Mesenchymal stem cell (in vitro differentiated cells and primary cell): ENCODE results near the gene UBR1.
A peak's percentile ranks its signal among the peaks of the same experiment; 100 is the strongest.
"Not testable (repeated sequence)": the region's sequence is repeated elsewhere in the genome, so short reads cannot be mapped to it uniquely, and the experiment has no call there.

Experiments
- DNase-seq: peaks from one replicate; pipeline ENCODE4 v3.0.0-alpha.2; 2013
- H2AFZ ChIP-seq: one replicate; pipeline ENCODE4 v1.6.1; 2013; ENCODE audit warnings: low read depth, mild to moderate bottlenecking, control low read depth, inconsistent platforms, low read length, moderate library complexity
- H2AK5ac ChIP-seq: 2 replicates; pipeline ENCODE4 v1.6.1; 2013; ENCODE audit warnings: low read length, moderate library complexity, mild to moderate bottlenecking, inconsistent platforms; ENCODE audit not compliant: severe bottlenecking
- H2BK120ac ChIP-seq: one replicate; pipeline ENCODE4 v1.6.1; 2013; ENCODE audit warnings: low read depth, mild to moderate bottlenecking, inconsistent platforms, low read length, moderate library complexity
- H2BK12ac ChIP-seq, 2 experiments: one replicate each; pipeline ENCODE4 v1.6.1; 2013; ENCODE audit warnings: inconsistent platforms in 2 of 2, low read length in 2 of 2, mild to moderate bottlenecking in 2 of 2, moderate library complexity in 2 of 2, control low read depth in 1 of 2
- H2BK15ac ChIP-seq: one replicate; pipeline ENCODE4 v1.6.1; 2013; ENCODE audit warnings: mild to moderate bottlenecking, low read depth, inconsistent platforms; ENCODE audit not compliant: poor library complexity, severe bottlenecking
- H2BK5ac ChIP-seq: 2 replicates; pipeline ENCODE4 v1.6.1; 2013; ENCODE audit warnings: low read depth, mild to moderate bottlenecking, low read length, control low read depth, inconsistent platforms; ENCODE audit not compliant: poor library complexity, severe bottlenecking
- H3K14ac ChIP-seq, 2 experiments: one replicate each; pipeline ENCODE4 v1.6.1; 2013; ENCODE audit warnings: inconsistent platforms in 2 of 2, low read length in 2 of 2, control low read depth in 1 of 2, mild to moderate bottlenecking in 1 of 2, moderate library complexity in 1 of 2
- H3K18ac ChIP-seq, 2 experiments: one replicate each; pipeline ENCODE4 v1.6.1; 2013; ENCODE audit warnings: inconsistent platforms in 2 of 2, low read length in 2 of 2, control low read depth in 1 of 2, low read depth in 1 of 2, mild to moderate bottlenecking in 1 of 2
- H3K23ac ChIP-seq, 2 experiments: one replicate each; pipeline ENCODE4 v1.6.1; 2013; ENCODE audit warnings: inconsistent platforms in 2 of 2, low read length in 2 of 2, mild to moderate bottlenecking in 2 of 2, moderate library complexity in 2 of 2, control low read depth in 1 of 2
- H3K27ac ChIP-seq: 2 replicates; pipeline ENCODE4 v1.5.1; 2013; ENCODE audit warnings: mild to moderate bottlenecking, moderate library complexity, low read length, control low read depth, inconsistent platforms; ENCODE audit not compliant: poor library complexity, severe bottlenecking
- H3K27me3 ChIP-seq, 2 experiments: 2 replicates each; pipeline versions ENCODE4 v1.6.1 to v1.7.0; 2013; ENCODE audit warnings: low read length in 2 of 2, mild to moderate bottlenecking in 2 of 2, moderate library complexity in 2 of 2, control low read depth in 1 of 2, inconsistent platforms in 1 of 2; ENCODE audit not compliant: control insufficient read depth in 1 of 2, insufficient read depth in 1 of 2
- H3K36me3 ChIP-seq, 2 experiments: 2 replicates each; pipeline versions ENCODE4 v1.6.1 to v1.7.0; 2013; ENCODE audit warnings: low read length in 2 of 2, control low read depth in 1 of 2, inconsistent platforms in 1 of 2, low read depth in 1 of 2, mild to moderate bottlenecking in 1 of 2; ENCODE audit not compliant: insufficient read depth in 2 of 2, control insufficient read depth in 1 of 2
- H3K4ac ChIP-seq, 2 experiments: one replicate each; pipeline ENCODE4 v1.6.1; 2013; ENCODE audit warnings: inconsistent platforms in 2 of 2, low read length in 2 of 2, mild to moderate bottlenecking in 2 of 2, moderate library complexity in 2 of 2, control low read depth in 1 of 2, low read depth in 1 of 2
- H3K4me1 ChIP-seq: 2 replicates; pipeline ENCODE4 v1.6.1; 2013; ENCODE audit warnings: low read depth, low read length, control low read depth; ENCODE audit not compliant: control insufficient read depth, insufficient read depth
- H3K4me2 ChIP-seq: 2 replicates; pipeline ENCODE4 v1.6.1; 2013; ENCODE audit warnings: low read length, mild to moderate bottlenecking, inconsistent platforms; ENCODE audit not compliant: poor library complexity, severe bottlenecking
- H3K4me3 ChIP-seq, 2 experiments: 2 replicates each; pipeline versions ENCODE4 v1.5.1 to v1.7.0; 2013; ENCODE audit warnings: low read length in 2 of 2, mild to moderate bottlenecking in 2 of 2, control low read depth in 1 of 2, low read depth in 1 of 2; ENCODE audit not compliant: insufficient read depth in 1 of 2
- H3K79me1 ChIP-seq: replicated peaks from 2 replicates; pipeline ENCODE4 v1.6.1; 2013; ENCODE audit warnings: mild to moderate bottlenecking, control low read depth, low read length, inconsistent platforms; ENCODE audit not compliant: poor library complexity, severe bottlenecking
- H3K9ac ChIP-seq: 2 replicates; pipeline ENCODE4 v1.7.0; 2013; ENCODE audit warnings: mild to moderate bottlenecking, low read length, moderate library complexity
- H3K9me3 ChIP-seq: 2 replicates; pipeline ENCODE4 v1.7.0; 2013; ENCODE audit warnings: mild to moderate bottlenecking, low read length; ENCODE audit not compliant: control insufficient read depth
- H4K8ac ChIP-seq: one replicate; pipeline ENCODE4 v1.6.1; 2013; ENCODE audit warnings: inconsistent platforms, mild to moderate bottlenecking, low read length, moderate library complexity
- H4K91ac ChIP-seq: one replicate; pipeline ENCODE4 v1.6.1; 2013; ENCODE audit warnings: mild to moderate bottlenecking, low read length, inconsistent platforms
- WGBS: methylation state at CpG from one replicate; pipeline ENCODE4 v1.1.7; 2013; ENCODE audit warnings: mixed read lengths; 5-methylcytosine and 5-hydroxymethylcytosine counted together

Gene UBR1

DNA sequence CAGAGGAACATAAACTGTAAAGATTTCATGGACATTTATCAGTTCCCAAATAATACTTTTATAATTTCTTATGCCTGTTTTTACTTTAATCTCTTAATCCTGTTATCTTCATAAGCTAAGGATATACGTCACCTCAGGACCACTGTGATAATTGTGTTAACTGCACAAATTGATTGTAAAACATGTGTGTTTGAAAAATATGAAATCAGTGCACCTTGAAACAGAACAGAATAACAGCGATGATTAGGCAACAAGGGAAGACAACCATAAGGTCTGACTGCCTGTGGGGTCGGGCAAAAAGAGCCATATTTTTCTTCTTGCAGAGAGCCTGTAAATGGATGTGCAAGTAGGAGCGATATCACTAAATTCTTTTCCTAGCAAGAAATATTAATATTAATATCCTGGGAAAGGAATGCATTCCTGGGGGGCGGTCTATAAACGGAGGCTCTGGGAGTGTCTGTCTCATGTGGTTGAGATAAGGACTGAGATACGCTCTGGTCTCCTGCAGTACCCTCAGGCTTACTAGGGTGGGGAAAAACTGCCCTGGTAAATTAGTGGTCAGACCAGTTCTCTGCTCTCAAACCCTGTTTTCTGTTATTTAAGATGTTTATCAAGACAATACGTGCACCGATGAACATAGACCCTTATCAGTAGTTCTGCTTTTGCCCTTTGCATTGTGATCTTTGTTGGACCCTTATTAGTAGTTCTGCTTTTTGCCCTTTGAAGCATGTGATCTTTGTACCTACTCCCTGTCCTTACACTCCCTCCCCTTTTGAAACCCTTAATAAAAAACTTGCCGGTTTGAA is 22.5 kb upstream of the UBR1 start:
- not testable (repeated sequence) for H2AFZ ChIP-seq, H3K4ac ChIP-seq, H4K8ac ChIP-seq, H3K9ac ChIP-seq, H3K4me1 ChIP-seq, H2AK5ac ChIP-seq, H3K79me1 ChIP-seq, H3K4me2 ChIP-seq, H3K23ac ChIP-seq, H3K27me3 ChIP-seq, H3K9me3 ChIP-seq, H2BK12ac ChIP-seq, H3K18ac ChIP-seq, H2BK120ac ChIP-seq, H3K36me3 ChIP-seq, H4K91ac ChIP-seq, DNase-seq, H2BK15ac ChIP-seq, H3K27ac ChIP-seq, H3K14ac ChIP-seq, H3K4me3 ChIP-seq, H2BK5ac ChIP-seq
- WGBS: 86% methylated on average over 9 of the region's 10 CpGs

DNA sequence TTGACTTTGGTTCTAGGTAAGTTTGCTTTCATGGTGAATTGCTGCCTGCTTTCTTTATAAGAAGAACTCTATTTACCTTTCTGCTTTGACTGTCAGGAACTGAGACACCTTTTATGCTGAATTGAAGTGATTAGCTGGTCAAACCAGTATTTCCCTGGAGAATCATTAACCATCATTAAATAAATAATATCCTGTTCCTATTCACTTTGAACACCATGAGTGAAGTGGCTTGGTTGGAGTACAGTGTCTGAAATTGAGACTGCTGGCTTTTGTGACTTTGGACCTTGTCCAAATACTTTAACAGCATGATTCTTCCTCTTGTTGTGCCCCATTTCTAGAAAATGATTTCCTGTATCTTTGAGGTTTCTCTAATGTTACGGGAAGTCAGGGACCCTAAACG is 21.9 kb upstream of the UBR1 start:
- peaks cover under 1% of the 10 kb centered on the region for H3K79me1 ChIP-seq
- H3K27me3 ChIP-seq: no peaks in the 10 kb centered on the region
- no peak overlapping the region for H4K91ac ChIP-seq
- H3K36me3 ChIP-seq: no peaks in the 10 kb centered on the region
- no peak overlapping the region for H3K23ac ChIP-seq
- H3K9me3 ChIP-seq: no peaks in the 10 kb centered on the region
- WGBS: 100% methylated on average over 1 of the region's 2 CpGs
- H3K27ac ChIP-seq: no peak overlapping the region
- H2BK15ac ChIP-seq: no peak overlapping the region
- H3K4me2 ChIP-seq: no peak overlapping the region
- no peak overlapping the region for H3K4me3 ChIP-seq
- H2AK5ac ChIP-seq: no peak overlapping the region
- H3K4me1 ChIP-seq: peaks cover 10% of the 10 kb centered on the region
- H4K8ac ChIP-seq: no peak overlapping the region
- H2BK12ac ChIP-seq: no peak overlapping the region
- DNase-seq: no peak
- no peak overlapping the region for H2BK5ac ChIP-seq
- H3K9ac ChIP-seq: no peak overlapping the region
- no peak overlapping the region for H3K18ac ChIP-seq
- no peak overlapping the region for H3K14ac ChIP-seq
- no peak overlapping the region for H3K4ac ChIP-seq
- H2AFZ ChIP-seq: no peak overlapping the region
- H2BK120ac ChIP-seq: no peak overlapping the region

DNA sequence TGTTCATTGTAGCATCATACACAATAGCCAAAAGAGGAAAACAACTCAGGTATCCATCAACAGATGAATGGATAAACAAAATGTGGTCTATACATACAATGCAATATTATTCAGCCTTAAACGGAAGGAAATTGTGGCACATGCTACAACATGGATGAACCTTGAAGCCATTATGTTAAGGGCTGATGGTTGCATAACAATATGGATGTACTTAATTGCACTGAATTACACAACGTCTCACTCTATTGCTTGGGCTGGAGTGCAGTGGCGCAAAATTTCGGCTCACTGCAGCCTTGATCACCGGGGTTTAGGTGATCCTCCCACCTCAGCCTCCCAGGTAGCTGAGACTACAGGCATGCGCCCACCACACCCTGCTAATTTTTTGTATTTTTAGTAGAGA is 20.5 kb upstream of the UBR1 start:
- DNase-seq: no peak
- Histone ChIP-seq H3K23ac (no peak overlapping the region), H3K27me3 (no peaks in the 10 kb centered on the region), H3K9me3 (no peaks in the 10 kb centered on the region), H4K91ac (no peak overlapping the region), H3K18ac (no peak overlapping the region), H3K9ac (no peak overlapping the region), H2AFZ (no peak overlapping the region), H2BK12ac (no peak overlapping the region), H3K4me2 (no peak overlapping the region), H3K27ac (no peak overlapping the region), H2BK15ac (no peak overlapping the region), H3K79me1 (no peaks in the 10 kb centered on the region), H4K8ac (no peak overlapping the region), H2BK120ac (no peak overlapping the region), H3K4me3 (no peak overlapping the region), H3K36me3 (no peaks in the 10 kb centered on the region), H2BK5ac (no peak overlapping the region), H3K4me1 (peaks cover 9% of the 10 kb centered on the region), H3K4ac (no peak overlapping the region), H2AK5ac (no peak overlapping the region), H3K14ac (no peak overlapping the region)
- 85% methylated on average over 6 of the region's 6 CpGs for WGBS

DNA sequence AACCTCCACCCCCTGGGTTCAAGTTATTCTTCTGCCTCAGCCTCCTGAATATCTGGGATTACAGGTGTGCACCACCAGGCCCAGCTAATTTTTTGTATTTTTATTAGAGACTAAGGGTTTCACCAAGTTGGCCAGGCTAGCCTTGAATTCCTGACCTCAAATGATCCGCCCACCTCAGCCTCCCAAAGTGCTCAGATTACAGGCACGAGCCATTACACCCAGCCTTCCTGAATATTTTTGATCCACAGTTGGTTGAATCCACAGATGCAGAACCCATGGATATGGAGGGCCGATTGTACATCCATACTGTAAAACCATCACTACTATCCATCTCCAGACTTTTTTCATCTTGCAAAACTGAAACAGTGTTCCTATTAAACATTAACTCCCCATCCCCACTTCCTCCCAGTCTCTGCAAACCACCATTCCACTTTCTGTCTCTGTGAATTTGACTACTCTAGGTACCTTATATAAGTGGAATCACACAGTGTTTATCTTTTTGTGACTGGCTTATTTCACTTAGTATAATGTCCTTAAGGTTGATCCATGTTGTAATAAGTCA is 19.3 kb upstream of the UBR1 start:
- Histone ChIP-seq H4K8ac (no peak overlapping the region), H2BK5ac (no peak overlapping the region)
- WGBS: 87% methylated on average over 3 of the region's 3 CpGs

More for the DNA sequence above, 19.3 kb upstream of the UBR1 start:
- no peak for DNase-seq
- H3K9me3 ChIP-seq: no peaks in the 10 kb centered on the region
- H3K27ac ChIP-seq: peak overlapping the region; percentile 53
- H4K91ac ChIP-seq: no peak overlapping the region
- H2AK5ac ChIP-seq: peak overlapping the region; percentile 79
- no peak overlapping the region for H3K4me2 ChIP-seq
- no peak overlapping the region for H2BK120ac ChIP-seq
- H3K27me3 ChIP-seq: no peaks in the 10 kb centered on the region
- H3K4ac ChIP-seq: no peak overlapping the region
- H3K79me1 ChIP-seq: no peaks in the 10 kb centered on the region
- H2BK15ac ChIP-seq: no peak overlapping the region
- no peaks in the 10 kb centered on the region for H3K36me3 ChIP-seq
- no peak overlapping the region for H3K14ac ChIP-seq
- no peak overlapping the region for H3K23ac ChIP-seq
- H3K9ac ChIP-seq: no peak overlapping the region
- H2BK12ac ChIP-seq: no peak overlapping the region
- no peak overlapping the region for H3K18ac ChIP-seq
- H2AFZ ChIP-seq: no peak overlapping the region
- peaks cover 9% of the 10 kb centered on the region for H3K4me1 ChIP-seq
- no peak overlapping the region for H3K4me3 ChIP-seq
